Naive thymus-derived CD4-positive, alpha-beta T cell (primary cell): ENCODE measurements around the gene ZNF2. TPM values are rescaled to one million over a fixed set of nuclear protein-coding genes. Genes with fewer than 3 reads are reported as not detected.

Experiments used
- ATAC-seq: fragments of 150-1000 bp; cut with Tn5 transposase; 2 replicates; pipeline ENCODE4 v1.10.0; 2021; ENCODE audit warnings: mild to moderate bottlenecking, moderate library complexity
- CTCF ChIA-PET: fragments of 350-600 bp; sonication (Branson Sonifier 250); formaldehyde crosslinking; loops from one replicate; lab custom pipeline; 2021; ENCODE audit warnings: antibody characterized with exemption; lab: Charles Lee
- POLR2A ChIA-PET: fragments of 350-600 bp; sonication (Branson Sonifier 250); formaldehyde crosslinking; loops from one replicate; lab custom pipeline; 2021; ENCODE audit warnings: antibody characterized with exemption, inconsistent platforms; lab: Charles Lee
- DNase-seq, 9 donors: peaks; one replicate each; pipeline versions ENCODE4 v3.0.0 to v3.0.0-alpha.2; 2020 to 2022; ENCODE audit warnings: mixed read lengths in 1 of 9
- H3K27ac ChIP-seq: one replicate; pipeline ENCODE4 v1.7.0; 2013; ENCODE audit warnings: mild to moderate bottlenecking, low read depth, low read length, moderate library complexity
- H3K27me3 ChIP-seq, 2 donors: one replicate each; pipeline ENCODE4 v1.7.0; 2013; ENCODE audit warnings: low read length in 2 of 2, mild to moderate bottlenecking in 2 of 2, moderate library complexity in 2 of 2; ENCODE audit not compliant: control insufficient read depth in 2 of 2, insufficient read depth in 2 of 2
- H3K36me3 ChIP-seq, 3 experiments: 1 replicate in 2 of 3; 2 replicates in 1 of 3; pipeline ENCODE4 v1.7.0; 2013; ENCODE audit warnings: low read length in 3 of 3, mild to moderate bottlenecking in 3 of 3, moderate library complexity in 1 of 3; ENCODE audit not compliant: insufficient read depth in 3 of 3, control insufficient read depth in 2 of 3
- H3K4me1 ChIP-seq, 2 donors: one replicate each; pipeline ENCODE4 v1.7.0; 2013; ENCODE audit warnings: low read length in 2 of 2, mild to moderate bottlenecking in 2 of 2, moderate library complexity in 1 of 2; ENCODE audit not compliant: control insufficient read depth in 2 of 2, insufficient read depth in 2 of 2
- H3K4me3 ChIP-seq: 2 replicates; pipeline ENCODE4 v1.7.0; 2013; ENCODE audit warnings: mild to moderate bottlenecking, low read length
- H3K9me3 ChIP-seq, 3 experiments: 1 replicate in 2 of 3; 2 replicates in 1 of 3; pipeline ENCODE4 v1.7.0; 2013; ENCODE audit warnings: low read length in 3 of 3; ENCODE audit not compliant: control insufficient read depth in 2 of 3
- H3K27ac Mint-ChIP-seq, 9 donors: one replicate each; pipeline ENCODE4 v1.8.0; 2020 to 2022; ENCODE audit warnings: mixed read lengths in 9 of 9, mild to moderate bottlenecking in 8 of 9, moderate library complexity in 5 of 9, inconsistent platforms in 2 of 9
- H3K27me3 Mint-ChIP-seq, 5 donors: one replicate each; pipeline ENCODE4 v1.8.0; 2021 to 2022; ENCODE audit warnings: mixed read lengths in 5 of 5, mild to moderate bottlenecking in 1 of 5
- H3K36me3 Mint-ChIP-seq, 5 donors: one replicate each; pipeline ENCODE4 v1.8.0; 2020 to 2022; ENCODE audit warnings: mixed read lengths in 5 of 5, mild to moderate bottlenecking in 3 of 5, inconsistent platforms in 1 of 5
- H3K4me1 Mint-ChIP-seq, 7 donors: one replicate each; pipeline ENCODE4 v1.8.0; 2020 to 2022; ENCODE audit warnings: mixed read lengths in 7 of 7, mild to moderate bottlenecking in 3 of 7, inconsistent platforms in 1 of 7
- H3K4me3 Mint-ChIP-seq, 10 donors: one replicate each; pipeline ENCODE4 v1.8.0; 2020 to 2022; ENCODE audit warnings: mild to moderate bottlenecking in 10 of 10, mixed read lengths in 10 of 10, moderate library complexity in 6 of 10, inconsistent platforms in 2 of 10
- H3K9me3 Mint-ChIP-seq, 11 donors: one replicate each; pipeline ENCODE4 v1.8.0; 2020 to 2022; ENCODE audit warnings: mixed read lengths in 11 of 11, mild to moderate bottlenecking in 4 of 11, inconsistent platforms in 1 of 11, moderate library complexity in 1 of 11
- intact Hi-C, 2 donors: fragments of 100-400 bp; cut with micrococcal nuclease; formaldehyde crosslinking; loops; one replicate each; pipeline ENCODE4 v1.15.1; 2023
- polyA plus RNA-seq, 2 donors: library from polyadenylated mRNA; unstranded; fragments of 300-500 nt; fragmentation: Illumina TruSeq; gene quantifications; one replicate each; pipeline ENCODE4 v1.2.3, GENCODE V29; 2021
- total RNA-seq, 6 experiments: library from RNA in 5 of 6; stranded (reverse) in 5 of 6; gene quantifications; 1 replicate in 5 of 6; 2 replicates in 1 of 6; pipeline ENCODE4 v1.2.3 and lab custom pipeline; 2021 to 2026

Gene ZNF2
- total and polyA plus RNA-seq, 7 experiments from 2014 or later = 1.5 to 10.2 (median 3.4) TPM

- Mint-ChIP-seq H3K27ac (no peak overlapping the region), H3K4me1 (peaks cover 0 to 4% (median 0%) of the 10 kb centered on the region in 7 donors), H3K27me3 (no peaks in the 10 kb centered on the region), H3K4me3 (no peak overlapping the region), H3K36me3 (peaks cover 21 to 60% (median 53%) of the 10 kb centered on the region in 5 donors), H3K9me3 (peaks cover 20 to 100% (median 73%) of the 10 kb centered on the region in 11 donors)
- peaks cover 18 to 80% (median 34%) of the 10 kb centered on the region in 3 experiments for H3K9me3 ChIP-seq
- no peak for DNase-seq
- ChIA-PET CTCF (no interaction called here), POLR2A (no interaction called here)
- no peaks in the 10 kb centered on the region for H3K4me1 ChIP-seq
- intact Hi-C loops = no loop called here
- H3K4me3 ChIP-seq = no peak overlapping the region
- H3K36me3 ChIP-seq = peaks cover 0 to 2% (median 0%) of the 10 kb centered on the region in 3 experiments
- no peak overlapping the region for H3K27ac ChIP-seq
- H3K27me3 ChIP-seq = no peaks in the 10 kb centered on the region
- ATAC-seq = no peak
Observed at GRCh38 chr2:95143838-95144237, 21.8 kb upstream of the ZNF2 start.

GRCh38 chr2:95149397-95149984 lies 16.1 kb upstream of the ZNF2 start:
- Mint-ChIP-seq H3K27ac (no peak overlapping the region), H3K36me3 (peaks cover 54 to 85% (median 83%) of the 10 kb centered on the region in 5 donors), H3K9me3 (peaks cover 30 to 99% (median 76%) of the 10 kb centered on the region in 11 donors), H3K4me3 (no peak overlapping the region), H3K27me3 (no peaks in the 10 kb centered on the region), H3K4me1 (peaks cover 0 to 4% (median 0%) of the 10 kb centered on the region in 7 donors)
- ATAC-seq = no peak
- intact Hi-C loops = no loop called here
- peaks cover 8 to 56% (median 14%) of the 10 kb centered on the region in 3 experiments for H3K36me3 ChIP-seq
- no peak overlapping the region for H3K4me3 ChIP-seq
- H3K4me1 ChIP-seq = no peaks in the 10 kb centered on the region
- CTCF ChIA-PET = no interaction called here
- peaks cover 25 to 99% (median 52%) of the 10 kb centered on the region in 3 experiments for H3K9me3 ChIP-seq
- no peak overlapping the region for H3K27ac ChIP-seq
- POLR2A ChIA-PET = no interaction called here
- H3K27me3 ChIP-seq = no peaks in the 10 kb centered on the region
- DNase-seq = no peak

DNA sequence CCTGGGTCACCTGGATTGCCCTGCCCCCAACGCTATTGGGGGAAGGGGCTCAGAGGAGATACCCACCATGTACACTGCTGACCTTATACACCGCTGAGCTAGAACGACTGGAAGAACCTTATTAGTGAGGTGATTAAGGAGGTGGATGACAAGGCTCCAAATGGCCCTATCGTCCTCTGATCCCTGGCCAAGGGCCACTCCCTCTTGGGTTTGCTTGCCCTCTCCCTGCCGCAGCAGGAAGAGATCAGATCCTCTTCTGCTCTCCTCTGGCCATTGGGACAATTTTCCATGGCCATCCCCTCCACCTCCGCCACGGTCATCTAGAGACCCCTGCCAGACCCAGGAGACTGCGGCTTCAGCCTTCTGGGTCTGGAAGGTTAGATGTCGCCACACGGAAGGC lies 7.2 kb upstream of the ZNF2 start:
- H3K36me3 Mint-ChIP-seq = peaks cover 27 to 43% (median 36%) of the 10 kb centered on the region in 5 donors
- no peak for DNase-seq
- H3K27me3 Mint-ChIP-seq = no peaks in the 10 kb centered on the region
- peak overlapping the region; percentile 18 to 81 (median 62) for H3K27ac Mint-ChIP-seq
- H3K4me3 Mint-ChIP-seq = peak overlapping the region; percentile 71 to 89 (median 85)
- no peaks in the 10 kb centered on the region for H3K27me3 ChIP-seq
- H3K9me3 Mint-ChIP-seq = peaks cover 9 to 41% (median 15%) of the 10 kb centered on the region in 11 donors
- H3K4me1 ChIP-seq = peaks cover 0 to 12% of the 10 kb centered on the region in 2 donors
- intact Hi-C loops = loop anchor here in 1 of 2 donors (5.0 kb wide), 1 partner anchor 71 kb away; no protein-coding TSS in a partner anchor
- peak overlapping the region; percentile 83 for H3K4me3 ChIP-seq
- peaks cover 0 to 10% (median 0%) of the 10 kb centered on the region in 3 experiments for H3K9me3 ChIP-seq
- peaks cover 0 to 31% (median 0%) of the 10 kb centered on the region in 3 experiments for H3K36me3 ChIP-seq
- H3K27ac ChIP-seq = peak overlapping the region; percentile 75
- ATAC-seq = no peak
- ChIA-PET POLR2A (interaction anchor here (1.2 to 3.3 kb wide), 6 partner anchors 11 to 136 kb away, joined by 3 to 29 read pairs (median 4); partner anchors contain the start of gene MRPS5), CTCF (interaction anchor here (2.1 to 2.3 kb wide), 2 partner anchors 36 to 136 kb away, joined by 6 to 10 read pairs; partner anchors contain the start of gene MRPS5)
- H3K4me1 Mint-ChIP-seq = peaks cover 2 to 21% (median 18%) of the 10 kb centered on the region in 7 donors

GRCh38 chr2:95158891-95159619 lies 6.6 kb upstream of the ZNF2 start:
- CTCF ChIA-PET = interaction anchor here (0.8 to 2.3 kb wide), 4 partner anchors 37 to 136 kb away, joined by 3 to 10 read pairs (median 4); partner anchors contain the start of gene MRPS5
- Histone ChIP-seq H3K4me1 (peaks cover 0 to 12% of the 10 kb centered on the region in 2 donors), H3K27me3 (no peaks in the 10 kb centered on the region), H3K4me3 (peak overlapping the region; percentile 83), H3K9me3 (peaks cover 0 to 3% (median 0%) of the 10 kb centered on the region in 3 experiments), H3K36me3 (peaks cover 0 to 26% (median 0%) of the 10 kb centered on the region in 3 experiments), H3K27ac (peak overlapping the region; percentile 75)
- H3K36me3 Mint-ChIP-seq = peaks cover 23 to 37% (median 30%) of the 10 kb centered on the region in 5 donors
- peaks cover 4 to 26% (median 22%) of the 10 kb centered on the region in 7 donors for H3K4me1 Mint-ChIP-seq
- no peaks in the 10 kb centered on the region for H3K27me3 Mint-ChIP-seq
- peak overlapping the region in 7 of 9 donors; percentile 45 to 81 (median 62) for H3K27ac Mint-ChIP-seq
- peaks cover 6 to 35% (median 13%) of the 10 kb centered on the region in 11 donors for H3K9me3 Mint-ChIP-seq
- DNase-seq (peak in 4 of 9 donors; percentile 17 to 40 (median 27)), ATAC-seq (peak; percentile 65)
- intact Hi-C loops = loop anchor here (1.0 to 5.0 kb wide), 3 partner anchors 37 to 72 kb away; partner anchors contain the start of gene ZNF892 (in 2 of the 2)
- POLR2A ChIA-PET = interaction anchor here (0.6 to 3.3 kb wide), 11 partner anchors 10 to 136 kb away, joined by 3 to 29 read pairs (median 4); partner anchors contain the start of gene MRPS5
- peak overlapping the region; percentile 72 to 89 (median 85) for H3K4me3 Mint-ChIP-seq

DNA sequence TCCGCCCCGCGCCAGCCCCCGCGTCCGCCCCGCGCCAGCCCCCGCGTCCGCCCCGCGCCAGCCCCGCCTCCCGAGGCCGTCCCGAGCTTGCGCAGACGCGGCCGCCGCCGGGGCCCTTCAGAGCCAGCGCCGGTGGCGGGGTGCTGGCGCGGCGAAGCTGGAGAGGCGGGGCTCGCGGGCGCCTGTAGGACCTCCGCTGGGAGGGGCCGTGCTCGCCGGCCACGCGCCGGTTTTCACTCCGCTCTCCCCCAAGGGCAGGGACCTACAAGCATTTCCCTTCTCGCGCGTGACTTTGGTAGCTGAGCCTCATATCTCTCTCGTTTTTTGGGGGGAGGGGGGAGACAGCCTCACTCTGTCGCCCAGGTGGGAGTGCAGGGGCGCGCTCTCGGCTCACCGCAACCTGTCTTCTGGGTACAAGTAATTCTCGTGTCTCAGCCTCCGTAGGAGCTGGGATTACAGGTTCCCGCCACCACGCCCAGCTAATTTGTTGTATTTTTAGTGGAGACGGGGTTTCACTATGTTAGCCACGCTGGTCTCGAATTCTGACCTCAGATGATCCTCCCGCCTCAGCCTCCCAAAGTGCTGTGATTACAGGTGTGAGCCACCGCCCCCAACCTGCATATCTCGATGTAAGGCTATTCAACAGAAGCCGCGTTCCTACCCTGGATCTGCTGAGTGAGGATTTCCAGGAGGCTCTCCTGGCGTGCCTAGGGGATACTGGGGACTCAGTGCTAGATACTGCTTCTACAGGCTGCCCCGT lies 5.7 kb upstream of the ZNF2 start, which contains the start of gene ZNF514:
TSS of gene ZNF514 (minus strand) at position 159 of the 760 bp plus-strand sequence. CDS start 6,595 bp downstream, outside the sequence.
- ChIA-PET POLR2A (interaction anchor here (0.6 to 3.3 kb wide), 10 partner anchors 10 to 137 kb away, joined by 3 to 29 read pairs (median 4); partner anchors contain the start of gene MRPS5), CTCF (interaction anchor here (0.8 to 2.1 kb wide), 3 partner anchors 38 to 136 kb away, joined by 3 to 10 read pairs (median 3); partner anchors contain the start of gene MRPS5)
- peak; percentile 95 for ATAC-seq
- peak; percentile 69 to 85 (median 72) for DNase-seq
- peak within 1 kb of the TSS; percentile 83 for H3K4me3 ChIP-seq
- intact Hi-C loops = loop anchor here (1.0 to 5.0 kb wide), 3 partner anchors 38 to 73 kb away; partner anchors contain the start of gene ZNF892 (in 2 of the 2)
- H3K27me3 ChIP-seq = no peaks in the 10 kb centered on the region
- H3K27ac Mint-ChIP-seq = peak within 1 kb of the TSS; percentile 82 to 94 (median 87)
- peaks cover 12 to 34% (median 30%) of the 10 kb centered on the region in 7 donors for H3K4me1 Mint-ChIP-seq
- peaks cover 0 to 20% (median 0%) of the 10 kb centered on the region in 3 experiments for H3K36me3 ChIP-seq
- peaks cover 0 to 13% of the 10 kb centered on the region in 2 donors for H3K4me1 ChIP-seq
- H3K27ac ChIP-seq = peak within 1 kb of the TSS; percentile 75
- H3K36me3 Mint-ChIP-seq = peaks cover 15 to 30% (median 22%) of the 10 kb centered on the region in 5 donors
- H3K4me3 Mint-ChIP-seq = peak within 1 kb of the TSS; percentile 86 to 94 (median 90)
- H3K27me3 Mint-ChIP-seq = no peaks in the 10 kb centered on the region
- H3K9me3 Mint-ChIP-seq = peaks cover 5 to 27% (median 10%) of the 10 kb centered on the region in 11 donors
- H3K9me3 ChIP-seq = no peaks in the 10 kb centered on the region
